ENCODE measurements around the gene VWC2.

DNA sequence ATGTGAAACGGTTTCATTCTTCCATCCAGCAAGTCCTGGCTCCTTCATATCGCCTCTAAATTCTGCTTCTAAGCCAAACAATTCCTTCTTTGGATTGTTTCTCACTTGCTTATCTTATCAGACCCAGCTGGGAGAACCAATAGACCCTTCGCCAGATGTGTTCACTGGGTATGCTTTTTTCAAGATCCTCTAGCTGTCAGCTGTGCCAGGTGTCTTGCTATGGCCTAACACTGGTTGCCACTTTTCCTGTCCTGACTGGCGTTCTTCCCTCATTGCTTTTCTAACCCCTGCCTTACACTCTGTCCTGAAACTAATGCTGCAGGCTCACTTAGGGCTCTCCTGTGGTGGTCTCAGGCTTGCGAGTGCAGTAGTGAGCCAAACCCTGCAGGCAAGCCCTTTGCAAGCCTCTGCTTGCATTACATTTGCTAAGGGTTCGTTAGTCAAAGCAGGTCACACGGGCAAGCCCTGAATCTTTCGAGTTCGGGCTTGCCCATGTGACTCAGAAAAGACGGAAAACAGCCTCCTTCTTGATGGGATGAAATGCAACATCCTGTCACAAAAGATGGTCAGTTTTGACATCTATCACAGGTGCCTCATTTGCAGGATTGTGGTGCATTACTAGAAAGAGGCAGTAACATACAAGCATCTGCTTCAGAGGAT is 92.8 kb downstream of the VWC2 start:
- no peak for TF ChIP-seq ZFP3 (tag by site-specific recombination; IDR thresholded peaks at IDR 0.05; ENCODE audit: low read depth)
- no peak for TF ChIP-seq ZNF843 (tag by site-specific recombination; IDR thresholded peaks at IDR 0.05)
- no peak for TF ChIP-seq ZNF544 (tag by site-specific recombination; IDR thresholded peaks at IDR 0.05)
- no peak for TF ChIP-seq CTCF (tag by site-specific recombination; IDR thresholded peaks at IDR 0.05)
- TF ChIP-seq ZNF426 (tag by site-specific recombination; IDR thresholded peaks at IDR 0.05), result no peak
- no peak for TF ChIP-seq PBX3 (CRISPR knock-in tag; IDR thresholded peaks at IDR 0.05)
- TF ChIP-seq OVOL3 (tag by site-specific recombination; IDR thresholded peaks at IDR 0.05), result no peak
- no peak for TF ChIP-seq ZNF274 (IDR thresholded peaks at IDR 0.05; ENCODE audit: low read length)
- TF ChIP-seq ZNF274 (tag by site-specific recombination; IDR thresholded peaks at IDR 0.05; ENCODE audit: borderline replicate concordance), result no peak
- TF ChIP-seq MEIS1 (CRISPR knock-in tag; IDR thresholded peaks at IDR 0.05; ENCODE audit: borderline replicate concordance), result no peak
- no peak for TF ChIP-seq ZNF138 (tag by site-specific recombination; IDR thresholded peaks at IDR 0.05; ENCODE audit: borderline replicate concordance)
- no peak for TF ChIP-seq REST (tag by site-specific recombination; IDR thresholded peaks at IDR 0.05)
- no peak for TF ChIP-seq MYNN (tag by site-specific recombination; IDR thresholded peaks at IDR 0.05; ENCODE audit: borderline replicate concordance)
- TF ChIP-seq ZNF280D (tag by site-specific recombination; IDR thresholded peaks at IDR 0.05), result no peak
- no peak for TF ChIP-seq YY1 (tag by site-specific recombination; IDR thresholded peaks at IDR 0.05)

Measured in HEK293 (cell line).